Peyer's patch (tissue), 4 donors: Measurements from ENCODE around the gene GPATCH3. TPM values are rescaled to one million over a fixed set of nuclear protein-coding genes. Genes with fewer than 3 reads are reported as not detected.

Experiments
- DNase-seq, 3 donors: peaks; one replicate each; pipeline ENCODE4 v3.0.0-alpha.2; 2017 to 2019
- H3K27ac ChIP-seq, 4 donors: fragments of 200-600 bp; sonication (generic); one replicate each; pipeline ENCODE4 v1.5.1; 2016 to 2019
- H3K27me3 ChIP-seq, 2 donors: fragments of 200-600 bp; sonication (generic); one replicate each; pipeline ENCODE4 v1.5.1; 2019
- H3K36me3 ChIP-seq, 3 donors: fragments of 200-600 bp; sonication (generic); one replicate each; pipeline ENCODE4 v1.5.1; 2016 to 2019
- H3K4me1 ChIP-seq, 4 donors: fragments of 200-600 bp; sonication (generic); one replicate each; pipeline ENCODE4 v1.5.1; 2016 to 2019
- H3K4me3 ChIP-seq, 4 donors: fragments of 200-600 bp; sonication (generic); 1 replicate in 3 of 4; 2 replicates in 1 of 4; pipeline ENCODE4 v1.5.1; 2016 to 2019; ENCODE audit warnings: mild to moderate bottlenecking in 1 of 4
- H3K9me3 ChIP-seq, 4 donors: fragments of 200-600 bp; sonication (generic); one replicate each; pipeline ENCODE4 v1.5.1; 2016 to 2019; ENCODE audit warnings: mild to moderate bottlenecking in 1 of 4
- CTCF ChIP-seq, 6 experiments: fragments of 450-650 bp in 4 of 6; fragments of 200-600 bp in 2 of 6; sonication (generic) in 1 of 6; IDR thresholded peaks; one replicate each; pipeline ENCODE4 v1.5.1; 2017 to 2019; ENCODE audit warnings: antibody characterized with exemption in 6 of 6, mild to moderate bottlenecking in 3 of 6, moderate library complexity in 1 of 6
- POLR2A ChIP-seq, 2 donors: fragments of 450-650 bp; IDR thresholded peaks; one replicate each; pipeline ENCODE4 v1.5.1; 2017; ENCODE audit warnings: antibody characterized with exemption in 2 of 2, mild to moderate bottlenecking in 2 of 2, moderate library complexity in 2 of 2
- total RNA-seq, 4 donors: library from RNA; depleted of rRNA; stranded (reverse); fragments of >200 nt; gene quantifications; one replicate each; pipeline ENCODE4 v1.1.0, GENCODE V29; 2016

Gene GPATCH3
- total RNA-seq, 4 donors from 2014 or later = 8.4 to 28.5 (median 14.2) TPM

- no peak overlapping the region for H3K4me3 ChIP-seq
- no peaks in the 10 kb centered on the region for H3K9me3 ChIP-seq
- peak overlapping the region in 1 of 4 donors; percentile 74 for H3K27ac ChIP-seq
- TF ChIP-seq POLR2A (IDR thresholded peaks at IDR 0.05) (no peak), CTCF (IDR thresholded peaks at IDR 0.05) (no peak)
- H3K27me3 ChIP-seq = no peaks in the 10 kb centered on the region
- peaks cover 0 to 59% (median 3%) of the 10 kb centered on the region in 3 donors for H3K36me3 ChIP-seq
- DNase-seq = no peak
- H3K4me1 ChIP-seq = peaks cover 0 to 18% (median 1%) of the 10 kb centered on the region in 4 donors
These were observed 44.9 kb upstream of the GPATCH3 start for GRCh38 chr1:26945138-26945537.

- no peak for DNase-seq
- TF ChIP-seq CTCF (IDR thresholded peaks at IDR 0.05) = no peak
- TF ChIP-seq POLR2A (IDR thresholded peaks at IDR 0.05) = no peak
- no peak overlapping the region for H3K27ac ChIP-seq
- H3K4me1 ChIP-seq = peaks cover 0 to 14% (median 1%) of the 10 kb centered on the region in 4 donors
- no peaks in the 10 kb centered on the region for H3K27me3 ChIP-seq
- H3K36me3 ChIP-seq = peaks cover 0 to 72% (median 3%) of the 10 kb centered on the region in 3 donors
- H3K4me3 ChIP-seq = no peak overlapping the region
- H3K9me3 ChIP-seq = no peaks in the 10 kb centered on the region
These were observed 42.4 kb upstream of the GPATCH3 start for GRCh38 chr1:26942656-26943055.

GRCh38 chr1:26941311-26941710 is 41.0 kb upstream of the GPATCH3 start:
- no peak for DNase-seq
- Histone ChIP-seq H3K36me3 (peaks cover 0 to 79% (median 3%) of the 10 kb centered on the region in 3 donors), H3K27me3 (no peaks in the 10 kb centered on the region)

GRCh38 chr1:26938659-26939025 is 38.4 kb upstream of the GPATCH3 start:
- Histone ChIP-seq H3K4me3 (no peak overlapping the region), H3K27me3 (no peaks in the 10 kb centered on the region), H3K27ac (no peak overlapping the region), H3K36me3 (peaks cover 0 to 66% (median 3%) of the 10 kb centered on the region in 3 donors), H3K9me3 (no peaks in the 10 kb centered on the region), H3K4me1 (no peaks in the 10 kb centered on the region)
- no peak for TF ChIP-seq POLR2A (IDR thresholded peaks at IDR 0.05)
- TF ChIP-seq CTCF (IDR thresholded peaks at IDR 0.05) = no peak
- DNase-seq = no peak

More at GRCh38 chr1:26941311-26941710, 41.0 kb upstream of the GPATCH3 start:
- H3K27ac ChIP-seq = no peak overlapping the region
- H3K4me1 ChIP-seq = peaks cover 0 to 5% (median 1%) of the 10 kb centered on the region in 4 donors
- H3K9me3 ChIP-seq = no peaks in the 10 kb centered on the region
- TF ChIP-seq POLR2A (IDR thresholded peaks at IDR 0.05) (no peak), CTCF (IDR thresholded peaks at IDR 0.05) (no peak)
- no peak overlapping the region for H3K4me3 ChIP-seq

- no peak for TF ChIP-seq CTCF (IDR thresholded peaks at IDR 0.05)
- TF ChIP-seq POLR2A (IDR thresholded peaks at IDR 0.05) = no peak
- H3K4me3 ChIP-seq = no peak overlapping the region
- no peaks in the 10 kb centered on the region for H3K9me3 ChIP-seq
- H3K4me1 ChIP-seq = no peaks in the 10 kb centered on the region
- no peak overlapping the region for H3K27ac ChIP-seq
- H3K36me3 ChIP-seq = peaks cover 0 to 65% (median 3%) of the 10 kb centered on the region in 3 donors
- no peak for DNase-seq
- no peaks in the 10 kb centered on the region for H3K27me3 ChIP-seq
These were observed 37.9 kb upstream of the GPATCH3 start for GRCh38 chr1:26938004-26938658.
